ENCODE data around the gene APOL5. TPM values are rescaled to one million over a fixed set of nuclear protein-coding genes. Genes with fewer than 3 reads are reported as not detected.
"Not testable (repeated sequence)": the region's sequence is repeated elsewhere in the genome, so short reads cannot be mapped to it uniquely, and the experiment has no call there.

APOL5 gene
- total RNA-seq, 2 experiments from 2014 or later: not detected

- Mint-ChIP-seq H3K27me3 (no peaks in the 10 kb centered on the region), H3K27ac (no peak overlapping the region), H3K4me1 (ENCODE audit: low read depth) (no peaks in the 10 kb centered on the region), H3K4me3 (no peak overlapping the region), H3K9me3 (peaks cover 6% of the 10 kb centered on the region), H3K36me3 (ENCODE audit: low read depth) (peaks cover 17% of the 10 kb centered on the region)
- intact Hi-C loops (cut with DNase I, micrococcal nuclease): no loop called here
- H3K27ac ChIP-seq (ENCODE audit: low read depth in 1 of 2, low read length in 2 of 2): no peak overlapping the region
- no peaks in the 10 kb centered on the region for H3K27me3 ChIP-seq (ENCODE audit: control insufficient read depth in 1 of 2, insufficient read depth in 2 of 2, low read length in 2 of 2)
- POLR2A ChIA-PET: no interaction called here
- DNase-seq: no peak
- TF ChIP-seq CTCF (IDR thresholded peaks at IDR 0.05): no peak
- no peak for ATAC-seq (ENCODE audit: poor library complexity)
- H3K4me1 ChIP-seq (ENCODE audit: insufficient read depth, low read length): no peaks in the 10 kb centered on the region
- CTCF ChIA-PET: no interaction called here
- H3K9me3 ChIP-seq (ENCODE audit: control insufficient read depth in 1 of 2, insufficient read depth in 1 of 2, low read length in 2 of 2): peaks cover 5 to 8% of the 10 kb centered on the region in 2 experiments
- H3K4me3 ChIP-seq (ENCODE audit: low read length): no peak overlapping the region
- no peaks in the 10 kb centered on the region for H3K36me3 ChIP-seq (ENCODE audit: insufficient read depth, low read length)
Measured at GRCh38 chr22:35677460-35678187, 40.0 kb upstream of the APOL5 start.

GRCh38 chr22:35678836-35679235, 38.8 kb upstream of the APOL5 start:
- Mint-ChIP-seq H3K36me3 (ENCODE audit: low read depth) (peaks cover 17% of the 10 kb centered on the region), H3K27ac (no peak overlapping the region), H3K9me3 (peaks cover 6% of the 10 kb centered on the region), H3K4me1 (ENCODE audit: low read depth) (no peaks in the 10 kb centered on the region), H3K4me3 (no peak overlapping the region), H3K27me3 (no peaks in the 10 kb centered on the region)
- Histone ChIP-seq H3K4me1 (ENCODE audit: insufficient read depth, low read length) (no peaks in the 10 kb centered on the region), H3K9me3 (ENCODE audit: control insufficient read depth in 1 of 2, insufficient read depth in 1 of 2, low read length in 2 of 2) (peaks cover 5 to 8% of the 10 kb centered on the region in 2 experiments), H3K36me3 (ENCODE audit: insufficient read depth, low read length) (no peaks in the 10 kb centered on the region), H3K27ac (ENCODE audit: low read depth in 1 of 2, low read length in 2 of 2) (no peak overlapping the region), H3K27me3 (ENCODE audit: control insufficient read depth in 1 of 2, insufficient read depth in 2 of 2, low read length in 2 of 2) (no peaks in the 10 kb centered on the region), H3K4me3 (ENCODE audit: low read length) (no peak overlapping the region)
- intact Hi-C loops (cut with DNase I, micrococcal nuclease): no loop called here
- ATAC-seq (ENCODE audit: poor library complexity) (no peak), DNase-seq (peak in 1 of 14 experiments; percentile 21)
- ChIA-PET POLR2A (no interaction called here), CTCF (interaction anchor here (0.9 kb wide), 1 partner anchor 10 kb away, joined by 3 read pairs; no protein-coding TSS in a partner anchor)
- TF ChIP-seq CTCF (IDR thresholded peaks at IDR 0.05): no peak

GRCh38 chr22:35679492-35679891, 38.2 kb upstream of the APOL5 start:
- H3K9me3 ChIP-seq (ENCODE audit: control insufficient read depth in 1 of 2, insufficient read depth in 1 of 2, low read length in 2 of 2); POLR2A ChIA-PET; ATAC-seq (ENCODE audit: poor library complexity); H3K4me3 ChIP-seq (ENCODE audit: low read length); H3K4me1 Mint-ChIP-seq (ENCODE audit: low read depth); H3K36me3 ChIP-seq (ENCODE audit: insufficient read depth, low read length); H3K27ac ChIP-seq (ENCODE audit: low read depth in 1 of 2, low read length in 2 of 2); H3K27me3 ChIP-seq (ENCODE audit: control insufficient read depth in 1 of 2, insufficient read depth in 2 of 2, low read length in 2 of 2); H3K4me1 ChIP-seq (ENCODE audit: insufficient read depth, low read length); H3K27me3 Mint-ChIP-seq; H3K27ac Mint-ChIP-seq; H3K9me3 Mint-ChIP-seq; intact Hi-C loops (cut with DNase I, micrococcal nuclease); H3K4me3 Mint-ChIP-seq: not testable (repeated sequence)
- peaks cover 11% of the 10 kb centered on the region for H3K36me3 Mint-ChIP-seq (ENCODE audit: low read depth)
- peak in 2 of 14 experiments; percentile 35 to 55 for DNase-seq
- CTCF ChIA-PET: interaction anchor here (0.9 kb wide), 1 partner anchor 9 kb away, joined by 3 read pairs; no protein-coding TSS in a partner anchor
